ENCODE results near the gene GUSB.

DNA sequence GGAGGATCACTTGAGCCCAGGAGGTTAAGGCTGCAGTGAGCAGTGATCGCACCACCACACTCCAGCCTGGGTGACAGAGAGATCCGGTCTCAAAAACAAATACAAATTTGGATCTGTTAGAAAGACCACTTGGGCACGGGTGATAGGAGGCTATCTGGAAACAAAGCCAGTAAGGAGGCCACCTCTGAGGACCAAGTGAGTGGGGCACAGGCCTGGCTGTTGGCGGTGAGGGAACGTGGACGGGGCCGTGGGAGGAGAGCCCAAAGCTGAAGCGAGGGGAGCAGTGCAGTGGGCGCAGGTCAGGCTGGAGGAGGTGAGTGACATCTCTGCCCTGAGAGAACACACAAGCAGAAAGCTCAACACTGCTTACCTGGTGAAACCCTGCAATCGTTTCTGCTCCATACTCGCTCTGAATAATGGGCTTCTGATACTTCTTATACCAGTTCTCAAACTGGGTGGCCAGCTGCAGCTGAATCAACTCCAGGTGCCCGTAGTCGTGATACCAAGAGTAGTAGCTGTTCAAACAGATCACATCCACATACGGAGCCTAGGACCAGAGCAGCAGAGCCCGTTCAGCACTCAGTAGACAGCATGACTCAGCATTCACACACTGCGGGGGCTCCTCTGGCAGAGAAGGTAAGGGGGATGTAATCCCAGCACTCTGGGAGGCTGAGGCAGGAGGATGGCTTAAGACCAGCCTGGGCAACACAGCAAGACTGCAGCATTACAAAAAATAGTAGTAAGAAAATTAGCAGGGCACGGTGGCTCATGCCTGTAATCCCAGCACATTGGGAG is 14.5 kb downstream of the GUSB start:
- TF ChIP-seq EZH2 (IDR thresholded peaks at IDR 0.05): no peak
- no peak for TF ChIP-seq POLR2AphosphoS5 (IDR thresholded peaks at IDR 0.05; ENCODE audit: borderline replicate concordance, low read depth, low read length)
- no peak for TF ChIP-seq FOXP2 (optimal IDR thresholded peaks at IDR 0.05; ENCODE audit: control extremely low read depth, extremely low read length, insufficient read depth)

Data from SK-N-MC (cell line).